HG03457 (cell line): ENCODE data around the gene ABCA4.

Experiments
- ATAC-seq: cut with Tn5 transposase; IDR thresholded peaks from one replicate; pipeline ENCODE4 v1.9.1; 2021; ENCODE audit warnings: moderate number of reproducible peaks; ENCODE audit not compliant: unreplicated experiment

The ABCA4 gene

GRCh38 chr1:94029130-94029993, 91.6 kb downstream of the ABCA4 start:
- no peak for ATAC-seq

- ATAC-seq: no peak
Observed at GRCh38 chr1:94027721-94028515, 93.0 kb downstream of the ABCA4 start.

GRCh38 chr1:94026619-94027380, 94.1 kb downstream of the ABCA4 start:
- ATAC-seq: no peak

GRCh38 chr1:94025383-94026340, 95.3 kb downstream of the ABCA4 start:
- no peak for ATAC-seq

- no peak for ATAC-seq
Observed at GRCh38 chr1:94024104-94024792, 96.7 kb downstream of the ABCA4 start.

- ATAC-seq: no peak
Observed at GRCh38 chr1:94022471-94023189, 98.3 kb downstream of the ABCA4 start.

GRCh38 chr1:94020764-94021579, 100.0 kb downstream of the ABCA4 start:
- no peak for ATAC-seq

GRCh38 chr1:94019327-94019726, 101.6 kb downstream of the ABCA4 start:
- ATAC-seq: no peak

GRCh38 chr1:94017155-94017829, 103.7 kb downstream of the ABCA4 start:
- no peak for ATAC-seq

- no peak for ATAC-seq
Observed at GRCh38 chr1:94015489-94015817, 105.5 kb downstream of the ABCA4 start.

GRCh38 chr1:94014635-94015488, 106.1 kb downstream of the ABCA4 start:
- ATAC-seq: no peak

GRCh38 chr1:94014087-94014486, 106.9 kb downstream of the ABCA4 start:
- no peak for ATAC-seq

- no peak for ATAC-seq
Observed at GRCh38 chr1:94013367-94013878, 107.5 kb downstream of the ABCA4 start.

- ATAC-seq: no peak
Observed at GRCh38 chr1:94012708-94013366, 108.1 kb downstream of the ABCA4 start.

- ATAC-seq: no peak
Observed at GRCh38 chr1:94011709-94012595, 109.0 kb downstream of the ABCA4 start.
